Activated CD4-positive, alpha-beta T cell treated with anti-CD3 and anti-CD28 coated beads for 36 hours (primary cell): ENCODE data around the gene CIB1. TPM values are rescaled to one million over a fixed set of nuclear protein-coding genes. Genes with fewer than 3 reads are reported as not detected.

Source experiments
- ATAC-seq: fragments of 200-7000 bp; cut with Tn5 transposase; one replicate; pipeline ENCODE4 v1.10.0; 2021; ENCODE audit warnings: mild to moderate bottlenecking, moderate library complexity
- CTCF ChIA-PET: fragments of 350-600 bp; sonication (Branson Sonifier 250); formaldehyde crosslinking; loops from one replicate; lab custom pipeline; 2021; ENCODE audit warnings: antibody characterized with exemption; lab: Charles Lee
- POLR2A ChIA-PET: fragments of 350-600 bp; sonication (Branson Sonifier 250); formaldehyde crosslinking; loops from one replicate; lab custom pipeline; 2021; ENCODE audit warnings: antibody characterized with exemption, inconsistent platforms; lab: Charles Lee
- DNase-seq: peaks from one replicate; pipeline ENCODE4 v3.0.0-alpha.2; 2020
- H3K27ac Mint-ChIP-seq: one replicate; pipeline ENCODE4 v1.8.0; 2021; ENCODE audit warnings: mixed read lengths
- H3K27me3 Mint-ChIP-seq: one replicate; pipeline ENCODE4 v1.8.0; 2021; ENCODE audit warnings: mixed read lengths
- H3K36me3 Mint-ChIP-seq: one replicate; pipeline ENCODE4 v1.8.0; 2021; ENCODE audit warnings: low read depth, mixed read lengths
- H3K4me1 Mint-ChIP-seq: one replicate; pipeline ENCODE4 v1.8.0; 2021; ENCODE audit warnings: mixed read lengths
- H3K4me3 Mint-ChIP-seq: one replicate; pipeline ENCODE4 v1.8.0; 2021; ENCODE audit warnings: mild to moderate bottlenecking, moderate library complexity, mixed read lengths
- H3K9me3 Mint-ChIP-seq: one replicate; pipeline ENCODE4 v1.8.0; 2021; ENCODE audit warnings: low read depth, mixed read lengths
- intact Hi-C, 2 experiments: fragments of 100-400 bp; cut with DNase I in 1 of 2; cut with micrococcal nuclease in 1 of 2; formaldehyde crosslinking; loops; one replicate each; pipeline versions ENCODE4 v1.14.2 to v1.15.1; 2022 to 2024; cut with DNase I, micrococcal nuclease
- total RNA-seq, 2 experiments: library from RNA; stranded (reverse); gene quantifications; one replicate each; pipeline ENCODE4 v1.2.3, GENCODE V29; 2021

Gene CIB1
- total RNA-seq, 2 experiments from 2014 or later, result 135 to 140 TPM

GRCh38 chr15:90217671-90218394, 15.9 kb downstream of the CIB1 start:
- intact Hi-C loops, result no loop called here
- Mint-ChIP-seq H3K27ac (no peak overlapping the region), H3K36me3 (no peaks in the 10 kb centered on the region), H3K4me1 (peaks cover 5% of the 10 kb centered on the region), H3K27me3 (no peaks in the 10 kb centered on the region), H3K9me3 (no peaks in the 10 kb centered on the region), H3K4me3 (no peak overlapping the region)
- CTCF ChIA-PET, result interaction anchor here (0.6 to 1.9 kb wide), 8 partner anchors 13 to 467 kb away, joined by 3 to 8 read pairs (median 3); no protein-coding TSS in a partner anchor
- ATAC-seq (no peak), DNase-seq (no peak)
- POLR2A ChIA-PET, result no interaction called here

- Mint-ChIP-seq H3K36me3 (peaks cover 3% of the 10 kb centered on the region), H3K4me3 (no peak overlapping the region), H3K27ac (no peak overlapping the region), H3K9me3 (no peaks in the 10 kb centered on the region), H3K4me1 (peaks cover 17% of the 10 kb centered on the region), H3K27me3 (no peaks in the 10 kb centered on the region)
- intact Hi-C loops, result no loop called here
- POLR2A ChIA-PET, result interaction anchor here (1.1 kb wide), 1 partner anchor 21 kb away, joined by 6 read pairs; no protein-coding TSS in a partner anchor
- ATAC-seq, result no peak
- no peak for DNase-seq
- CTCF ChIA-PET, result interaction anchor here (0.6 to 1.0 kb wide), 3 partner anchors 11 to 72 kb away, joined by 3 to 4 read pairs (median 3); no protein-coding TSS in a partner anchor
Measured at GRCh38 chr15:90214553-90215196, 19.1 kb downstream of the CIB1 start.

- no peak overlapping the region for H3K4me3 Mint-ChIP-seq
- POLR2A ChIA-PET, result interaction anchor here (1.1 kb wide), 1 partner anchor 20 kb away, joined by 6 read pairs; no protein-coding TSS in a partner anchor
- H3K4me1 Mint-ChIP-seq, result peaks cover 24% of the 10 kb centered on the region
- no peaks in the 10 kb centered on the region for H3K27me3 Mint-ChIP-seq
- CTCF ChIA-PET, result interaction anchor here (0.6 kb wide), 1 partner anchor 48 kb away, joined by 3 read pairs; no protein-coding TSS in a partner anchor
- no peak for ATAC-seq
- DNase-seq, result no peak
- H3K27ac Mint-ChIP-seq, result no peak overlapping the region
- intact Hi-C loops, result no loop called here
- H3K36me3 Mint-ChIP-seq, result peaks cover 3% of the 10 kb centered on the region
- no peaks in the 10 kb centered on the region for H3K9me3 Mint-ChIP-seq
Measured at GRCh38 chr15:90213818-90214204, 19.9 kb downstream of the CIB1 start.

- DNase-seq, result no peak
- CTCF ChIA-PET, result no interaction called here
Measured at GRCh38 chr15:90213122-90213817, 20.5 kb downstream of the CIB1 start.

GRCh38 chr15:90212221-90213098, 21.3 kb downstream of the CIB1 start:
- H3K4me3 Mint-ChIP-seq, result no peak overlapping the region
- H3K9me3 Mint-ChIP-seq, result no peaks in the 10 kb centered on the region
- intact Hi-C loops, result no loop called here
- ATAC-seq (no peak), DNase-seq (no peak)
- H3K4me1 Mint-ChIP-seq, result peaks cover 26% of the 10 kb centered on the region
- no peak overlapping the region for H3K27ac Mint-ChIP-seq
- peaks cover 3% of the 10 kb centered on the region for H3K36me3 Mint-ChIP-seq
- no peaks in the 10 kb centered on the region for H3K27me3 Mint-ChIP-seq
- CTCF ChIA-PET, result no interaction called here
- POLR2A ChIA-PET, result no interaction called here

More at GRCh38 chr15:90213122-90213817, 20.5 kb downstream of the CIB1 start:
- Mint-ChIP-seq H3K36me3 (peaks cover 3% of the 10 kb centered on the region), H3K4me3 (no peak overlapping the region), H3K27ac (no peak overlapping the region), H3K27me3 (no peaks in the 10 kb centered on the region), H3K9me3 (no peaks in the 10 kb centered on the region), H3K4me1 (peaks cover 26% of the 10 kb centered on the region)
- peak; percentile 42 for ATAC-seq
- intact Hi-C loops, result no loop called here
- POLR2A ChIA-PET, result interaction anchor here (1.1 kb wide), 1 partner anchor 19 kb away, joined by 6 read pairs; no protein-coding TSS in a partner anchor

- H3K36me3 Mint-ChIP-seq, result peaks cover 3% of the 10 kb centered on the region
- ChIA-PET CTCF (no interaction called here), POLR2A (no interaction called here)
- no peak overlapping the region for H3K27ac Mint-ChIP-seq
- no peaks in the 10 kb centered on the region for H3K27me3 Mint-ChIP-seq
- intact Hi-C loops, result no loop called here
- H3K9me3 Mint-ChIP-seq, result no peaks in the 10 kb centered on the region
- H3K4me3 Mint-ChIP-seq, result no peak overlapping the region
- DNase-seq (no peak), ATAC-seq (no peak)
- H3K4me1 Mint-ChIP-seq, result peaks cover 31% of the 10 kb centered on the region
Measured at GRCh38 chr15:90211440-90212143, 22.1 kb downstream of the CIB1 start.

GRCh38 chr15:90211009-90211408, 22.7 kb downstream of the CIB1 start:
- DNase-seq (no peak), ATAC-seq (no peak)
- Mint-ChIP-seq H3K4me3 (no peak overlapping the region), H3K27ac (no peak overlapping the region), H3K36me3 (peaks cover 3% of the 10 kb centered on the region), H3K27me3 (no peaks in the 10 kb centered on the region), H3K9me3 (no peaks in the 10 kb centered on the region), H3K4me1 (peaks cover 33% of the 10 kb centered on the region)
- intact Hi-C loops, result no loop called here
- CTCF ChIA-PET, result no interaction called here
- POLR2A ChIA-PET, result no interaction called here

- no peaks in the 10 kb centered on the region for H3K9me3 Mint-ChIP-seq
- CTCF ChIA-PET, result no interaction called here
- no peak overlapping the region for H3K27ac Mint-ChIP-seq
- peaks cover 33% of the 10 kb centered on the region for H3K4me1 Mint-ChIP-seq
- intact Hi-C loops, result no loop called here
- H3K4me3 Mint-ChIP-seq, result no peak overlapping the region
- ATAC-seq (no peak), DNase-seq (no peak)
- POLR2A ChIA-PET, result no interaction called here
- H3K36me3 Mint-ChIP-seq, result peaks cover 3% of the 10 kb centered on the region
- H3K27me3 Mint-ChIP-seq, result no peaks in the 10 kb centered on the region
Measured at GRCh38 chr15:90210593-90210992, 23.1 kb downstream of the CIB1 start.

GRCh38 chr15:90209591-90209990, 24.1 kb downstream of the CIB1 start:
- ChIA-PET POLR2A (no interaction called here), CTCF (interaction anchor here (1.0 to 1.3 kb wide), 2 partner anchors 92 to 335 kb away, joined by 3 to 4 read pairs; no protein-coding TSS in a partner anchor)
- no peaks in the 10 kb centered on the region for H3K27me3 Mint-ChIP-seq
- no peaks in the 10 kb centered on the region for H3K9me3 Mint-ChIP-seq
- ATAC-seq (peak; percentile 85), DNase-seq (peak; percentile 59)
- no peak overlapping the region for H3K4me3 Mint-ChIP-seq
- intact Hi-C loops, result no loop called here
- H3K36me3 Mint-ChIP-seq, result peaks cover 3% of the 10 kb centered on the region
- H3K27ac Mint-ChIP-seq, result peak overlapping the region; percentile 73
- peaks cover 31% of the 10 kb centered on the region for H3K4me1 Mint-ChIP-seq

- no peak for DNase-seq
- CTCF ChIA-PET, result no interaction called here
- Mint-ChIP-seq H3K27ac (no peak overlapping the region), H3K4me1 (peaks cover 31% of the 10 kb centered on the region), H3K4me3 (no peak overlapping the region), H3K9me3 (no peaks in the 10 kb centered on the region), H3K36me3 (peaks cover 3% of the 10 kb centered on the region), H3K27me3 (no peaks in the 10 kb centered on the region)
- intact Hi-C loops, result no loop called here
- ATAC-seq, result no peak
- POLR2A ChIA-PET, result interaction anchor here (1.4 kb wide), 1 partner anchor 25 kb away, joined by 4 read pairs; the partner anchor contains the start of genes CIB1 and GDPGP1
Measured at GRCh38 chr15:90208356-90208755, 25.4 kb downstream of the CIB1 start.
